Right lobe of liver (tissue), 4 donors: ENCODE data around the gene ORC5.

Experiments used
- POLR2A ChIP-seq: fragments of 450-650 bp; IDR thresholded peaks from one replicate; pipeline ENCODE4 v1.6.1; 2017; ENCODE audit warnings: antibody characterized with exemption, mild to moderate bottlenecking
- TF ChIP-seq, protein P1 (sequence below), 4 donors: fragments of 200-600 bp in 3 of 4; fragments of 450-650 bp in 1 of 4; IDR thresholded peaks; one replicate each; pipeline versions ENCODE4 v1.5.1 to v1.8.0; 2016 to 2022; ENCODE audit warnings: antibody characterized with exemption in 4 of 4, mild to moderate bottlenecking in 2 of 4
- donor health status: DM: no; HTN: no; CAD: no.
- donor health status: DM: no; HTN: no; CAD: no.
- donor health status: DM: no; HTN: yes; CAD: no.

DNA sequence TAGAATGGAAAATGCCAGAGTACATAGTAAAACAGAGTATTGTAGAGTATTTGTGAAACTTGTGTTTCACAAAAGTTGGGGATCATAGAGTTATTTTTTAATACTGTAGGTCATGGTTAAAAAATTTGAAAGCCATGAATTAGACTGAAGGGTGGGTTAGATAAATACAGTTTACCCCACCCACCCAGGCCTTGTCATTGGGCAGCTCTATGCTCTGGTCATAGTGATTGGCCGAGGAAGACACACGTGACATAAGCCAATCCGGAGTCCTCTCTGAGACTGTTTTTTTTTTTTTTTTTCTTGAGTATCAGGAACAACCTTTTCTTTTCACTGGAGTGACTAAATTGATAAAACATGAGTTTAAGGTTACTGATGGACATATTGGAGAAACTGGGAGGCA lies 33.3 kb upstream of the ORC5 start:
- TF ChIP-seq, protein P1, sequence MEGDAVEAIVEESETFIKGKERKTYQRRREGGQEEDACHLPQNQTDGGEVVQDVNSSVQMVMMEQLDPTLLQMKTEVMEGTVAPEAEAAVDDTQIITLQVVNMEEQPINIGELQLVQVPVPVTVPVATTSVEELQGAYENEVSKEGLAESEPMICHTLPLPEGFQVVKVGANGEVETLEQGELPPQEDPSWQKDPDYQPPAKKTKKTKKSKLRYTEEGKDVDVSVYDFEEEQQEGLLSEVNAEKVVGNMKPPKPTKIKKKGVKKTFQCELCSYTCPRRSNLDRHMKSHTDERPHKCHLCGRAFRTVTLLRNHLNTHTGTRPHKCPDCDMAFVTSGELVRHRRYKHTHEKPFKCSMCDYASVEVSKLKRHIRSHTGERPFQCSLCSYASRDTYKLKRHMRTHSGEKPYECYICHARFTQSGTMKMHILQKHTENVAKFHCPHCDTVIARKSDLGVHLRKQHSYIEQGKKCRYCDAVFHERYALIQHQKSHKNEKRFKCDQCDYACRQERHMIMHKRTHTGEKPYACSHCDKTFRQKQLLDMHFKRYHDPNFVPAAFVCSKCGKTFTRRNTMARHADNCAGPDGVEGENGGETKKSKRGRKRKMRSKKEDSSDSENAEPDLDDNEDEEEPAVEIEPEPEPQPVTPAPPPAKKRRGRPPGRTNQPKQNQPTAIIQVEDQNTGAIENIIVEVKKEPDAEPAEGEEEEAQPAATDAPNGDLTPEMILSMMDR (IDR thresholded peaks at IDR 0.05), result no peak
- no peak for TF ChIP-seq POLR2A
